Esophagus squamous epithelium (tissue), 4 donors: ENCODE results near the gene TUBB2B.

Experiments used
- CTCF ChIP-seq, 6 experiments: fragments of 450-650 bp in 4 of 6; fragments of 200-600 bp in 2 of 6; sonication (generic) in 2 of 6; IDR thresholded peaks; one replicate each; pipeline ENCODE4 v1.5.1; 2016 to 2019; ENCODE audit warnings: antibody characterized with exemption in 6 of 6, mild to moderate bottlenecking in 4 of 6, moderate library complexity in 4 of 6
- POLR2A ChIP-seq, 4 donors: fragments of 450-650 bp; IDR thresholded peaks; one replicate each; pipeline ENCODE4 v1.6.1; 2017; ENCODE audit warnings: antibody characterized with exemption in 4 of 4, mild to moderate bottlenecking in 4 of 4, moderate library complexity in 3 of 4

GRCh38 chr6:3227363-3228045, at the start of gene TUBB2B:
- no peak for TF ChIP-seq CTCF (IDR thresholded peaks at IDR 0.05)
- no peak for TF ChIP-seq POLR2A (IDR thresholded peaks at IDR 0.05)
